ENCODE results near the gene GGTA1.

The GGTA1 gene

DNA sequence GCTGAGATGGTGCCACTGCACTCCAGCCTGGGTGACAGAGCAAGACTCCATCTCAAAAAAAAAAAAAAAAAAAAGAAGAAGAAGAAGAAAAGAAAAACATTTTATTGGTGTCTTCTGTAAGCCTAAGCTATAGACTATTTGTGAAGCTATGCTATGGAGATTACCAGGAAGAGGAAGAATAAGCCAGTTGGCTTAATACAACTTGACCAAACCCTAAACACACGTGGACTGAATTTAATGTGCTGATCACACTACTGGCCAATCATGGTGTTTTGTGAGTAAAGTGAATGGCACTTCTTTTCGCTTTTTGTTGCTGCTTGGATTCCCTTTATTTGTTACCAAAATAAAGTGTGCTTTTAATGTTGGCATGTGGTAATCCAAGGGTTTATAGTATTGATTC, 49.9 kb downstream of the GGTA1 start:
- no peaks in the 10 kb centered on the region for H3K9me2 ChIP-seq (ENCODE audit: low read depth, low read length)
- H3K79me2 ChIP-seq (ENCODE audit: insufficient read depth, low read length), result no peaks in the 10 kb centered on the region
- no peak overlapping the region for H3K4me2 ChIP-seq (ENCODE audit: low read length)
- no peak overlapping the region for H2AFZ ChIP-seq (ENCODE audit: low read length)
- no peaks in the 10 kb centered on the region for H3F3A ChIP-seq (ENCODE audit: insufficient read depth, low read length)
- H3K9ac ChIP-seq (ENCODE audit: low read length), result no peak overlapping the region
- no peak overlapping the region for H3K27ac ChIP-seq (ENCODE audit: low read depth, low read length, poor library complexity, severe bottlenecking)
- no peaks in the 10 kb centered on the region for H3K9me3 ChIP-seq (ENCODE audit: low read length)
- no peaks in the 10 kb centered on the region for H3K36me3 ChIP-seq (ENCODE audit: insufficient read depth, low read length)
- no peaks in the 10 kb centered on the region for H3K4me1 ChIP-seq (ENCODE audit: insufficient read depth, low read length, severe bottlenecking)
- H3K4me3 ChIP-seq (ENCODE audit: low read depth, low read length, poor library complexity, severe bottlenecking), result no peak overlapping the region
- no peaks in the 10 kb centered on the region for H4K20me1 ChIP-seq (ENCODE audit: insufficient read depth, low read length)
- H3K27me3 ChIP-seq (ENCODE audit: insufficient read depth, low read length), result no peaks in the 10 kb centered on the region
- TF ChIP-seq, protein P1, sequence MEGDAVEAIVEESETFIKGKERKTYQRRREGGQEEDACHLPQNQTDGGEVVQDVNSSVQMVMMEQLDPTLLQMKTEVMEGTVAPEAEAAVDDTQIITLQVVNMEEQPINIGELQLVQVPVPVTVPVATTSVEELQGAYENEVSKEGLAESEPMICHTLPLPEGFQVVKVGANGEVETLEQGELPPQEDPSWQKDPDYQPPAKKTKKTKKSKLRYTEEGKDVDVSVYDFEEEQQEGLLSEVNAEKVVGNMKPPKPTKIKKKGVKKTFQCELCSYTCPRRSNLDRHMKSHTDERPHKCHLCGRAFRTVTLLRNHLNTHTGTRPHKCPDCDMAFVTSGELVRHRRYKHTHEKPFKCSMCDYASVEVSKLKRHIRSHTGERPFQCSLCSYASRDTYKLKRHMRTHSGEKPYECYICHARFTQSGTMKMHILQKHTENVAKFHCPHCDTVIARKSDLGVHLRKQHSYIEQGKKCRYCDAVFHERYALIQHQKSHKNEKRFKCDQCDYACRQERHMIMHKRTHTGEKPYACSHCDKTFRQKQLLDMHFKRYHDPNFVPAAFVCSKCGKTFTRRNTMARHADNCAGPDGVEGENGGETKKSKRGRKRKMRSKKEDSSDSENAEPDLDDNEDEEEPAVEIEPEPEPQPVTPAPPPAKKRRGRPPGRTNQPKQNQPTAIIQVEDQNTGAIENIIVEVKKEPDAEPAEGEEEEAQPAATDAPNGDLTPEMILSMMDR (IDR thresholded peaks at IDR 0.05; ENCODE audit: low read length), result no peak
- no peak for TF ChIP-seq EZH2 (IDR thresholded peaks at IDR 0.05; ENCODE audit: borderline replicate concordance, low read length)

DNA sequence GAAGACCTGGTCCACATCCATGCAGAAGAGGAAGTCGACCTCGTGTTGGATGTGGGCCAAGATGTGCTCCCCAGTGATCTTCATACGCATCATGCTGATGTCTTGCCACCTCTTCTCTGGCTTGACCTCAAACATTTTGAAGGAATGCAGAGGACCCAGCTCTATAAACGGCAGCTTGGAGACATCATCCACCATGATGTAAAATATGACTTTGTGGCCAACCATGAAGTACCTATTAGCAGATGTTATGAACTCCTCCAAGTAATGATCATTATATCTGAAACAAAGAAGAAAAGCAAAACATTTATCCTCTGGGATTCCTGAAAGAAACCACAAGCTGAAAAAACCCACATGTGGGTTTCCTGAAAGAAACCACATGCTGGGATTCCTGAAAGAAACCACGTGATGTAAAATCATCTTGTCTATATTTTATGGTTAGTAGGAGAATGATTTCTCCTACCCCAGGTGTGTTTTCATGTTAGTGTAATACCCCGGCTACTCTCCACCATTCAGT, 52.3 kb downstream of the GGTA1 start:
- Histone ChIP-seq H3K4me1 (ENCODE audit: insufficient read depth, low read length, severe bottlenecking) (no peaks in the 10 kb centered on the region), H3K79me2 (ENCODE audit: insufficient read depth, low read length) (no peaks in the 10 kb centered on the region), H3K27ac (ENCODE audit: low read depth, low read length, poor library complexity, severe bottlenecking) (no peak overlapping the region), H3K36me3 (ENCODE audit: insufficient read depth, low read length) (no peaks in the 10 kb centered on the region), H3K9ac (ENCODE audit: low read length) (no peak overlapping the region), H3F3A (ENCODE audit: insufficient read depth, low read length) (no peaks in the 10 kb centered on the region), H3K4me2 (ENCODE audit: low read length) (no peak overlapping the region), H3K4me3 (ENCODE audit: low read depth, low read length, poor library complexity, severe bottlenecking) (no peak overlapping the region), H3K9me2 (ENCODE audit: low read depth, low read length) (no peaks in the 10 kb centered on the region), H2AFZ (ENCODE audit: low read length) (no peak overlapping the region), H4K20me1 (ENCODE audit: insufficient read depth, low read length) (no peaks in the 10 kb centered on the region), H3K9me3 (ENCODE audit: low read length) (no peaks in the 10 kb centered on the region), H3K27me3 (ENCODE audit: insufficient read depth, low read length) (no peaks in the 10 kb centered on the region)
- TF ChIP-seq EZH2 (IDR thresholded peaks at IDR 0.05; ENCODE audit: borderline replicate concordance, low read length), result no peak
- TF ChIP-seq, protein P1 (IDR thresholded peaks at IDR 0.05; ENCODE audit: low read length), result no peak

DNA sequence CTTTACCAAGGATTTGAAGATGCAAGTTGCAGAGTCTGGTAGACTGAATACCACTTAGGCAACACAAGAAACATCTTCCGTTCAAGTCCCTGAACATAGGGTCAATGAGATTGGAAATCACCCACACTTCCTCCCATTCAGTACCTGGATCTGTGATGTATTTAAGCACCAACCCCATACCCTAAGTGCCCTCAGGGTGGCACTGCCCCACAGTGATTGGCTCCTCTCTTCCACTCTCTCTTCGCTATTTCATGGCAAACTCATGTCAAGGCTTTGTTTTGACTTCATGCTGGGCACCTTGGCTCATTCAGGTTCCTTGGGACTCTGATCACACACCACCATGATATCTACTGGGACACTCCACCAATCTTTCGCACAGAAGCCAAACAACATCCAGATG, 53.7 kb downstream of the GGTA1 start:
- no peaks in the 10 kb centered on the region; the same call in 1 of the 2 replicates for H3K27me3 ChIP-seq (ENCODE audit: insufficient read depth, low read length)
- no peak overlapping the region for H3K4me2 ChIP-seq (ENCODE audit: low read length)

More for the DNA sequence above, 53.7 kb downstream of the GGTA1 start:
- Histone ChIP-seq H4K20me1 (ENCODE audit: insufficient read depth, low read length) (no peaks in the 10 kb centered on the region), H3F3A (ENCODE audit: insufficient read depth, low read length) (no peaks in the 10 kb centered on the region), H3K79me2 (ENCODE audit: insufficient read depth, low read length) (no peaks in the 10 kb centered on the region), H3K9me2 (ENCODE audit: low read depth, low read length) (no peaks in the 10 kb centered on the region), H3K4me3 (ENCODE audit: low read depth, low read length, poor library complexity, severe bottlenecking) (no peak overlapping the region), H3K27ac (ENCODE audit: low read depth, low read length, poor library complexity, severe bottlenecking) (no peak overlapping the region), H2AFZ (ENCODE audit: low read length) (no peak overlapping the region), H3K9ac (ENCODE audit: low read length) (no peak overlapping the region), H3K36me3 (ENCODE audit: insufficient read depth, low read length) (no peaks in the 10 kb centered on the region), H3K9me3 (ENCODE audit: low read length) (no peaks in the 10 kb centered on the region), H3K4me1 (ENCODE audit: insufficient read depth, low read length, severe bottlenecking) (no peaks in the 10 kb centered on the region)
- TF ChIP-seq, protein P1 (IDR thresholded peaks at IDR 0.05; ENCODE audit: low read length), result peak; percentile 49
- TF ChIP-seq EZH2 (IDR thresholded peaks at IDR 0.05; ENCODE audit: borderline replicate concordance, low read length), result no peak

Measured in OCI-LY1 (cell line).